GM18520 (cell line): ENCODE measurements around the gene KCNIP3.

ENCODE experiments used
- ATAC-seq: cut with Tn5 transposase; IDR thresholded peaks from one replicate; pipeline ENCODE4 v1.9.1; 2021; ENCODE audit not compliant: unreplicated experiment

Gene KCNIP3

GRCh38 chr2:95274291-95275150 is 22.6 kb upstream of the KCNIP3 start, which contains the start of gene PROM2:
PROM2 (plus strand) TSS chr2:95274449; CDS start chr2:95274586, 137 bp downstream.
- no peak for ATAC-seq

GRCh38 chr2:95275151-95275515 is 22.0 kb upstream of the KCNIP3 start:
- no peak for ATAC-seq

GRCh38 chr2:95275601-95276243 is 21.4 kb upstream of the KCNIP3 start:
- no peak for ATAC-seq

GRCh38 chr2:95276244-95276887 is 20.8 kb upstream of the KCNIP3 start:
- ATAC-seq, result no peak

- ATAC-seq, result no peak
These were observed 20.3 kb upstream of the KCNIP3 start for GRCh38 chr2:95276888-95277245.

- ATAC-seq, result no peak
These were observed 19.8 kb upstream of the KCNIP3 start for GRCh38 chr2:95277246-95277906.

GRCh38 chr2:95278051-95278471 is 19.1 kb upstream of the KCNIP3 start:
- ATAC-seq, result no peak

GRCh38 chr2:95278637-95279225 is 18.4 kb upstream of the KCNIP3 start:
- ATAC-seq, result no peak

GRCh38 chr2:95279435-95280035 is 17.6 kb upstream of the KCNIP3 start:
- no peak for ATAC-seq

- ATAC-seq, result no peak
These were observed 16.1 kb upstream of the KCNIP3 start for GRCh38 chr2:95281071-95281470.

GRCh38 chr2:95281786-95282185 is 15.4 kb upstream of the KCNIP3 start:
- no peak for ATAC-seq

- no peak for ATAC-seq
These were observed 14.7 kb upstream of the KCNIP3 start for GRCh38 chr2:95282458-95282857.

- no peak for ATAC-seq
These were observed 13.6 kb upstream of the KCNIP3 start for GRCh38 chr2:95283562-95283961.

GRCh38 chr2:95284886-95285541 is 12.1 kb upstream of the KCNIP3 start:
- no peak for ATAC-seq

GRCh38 chr2:95285542-95285932 is 11.6 kb upstream of the KCNIP3 start:
- no peak for ATAC-seq

GRCh38 chr2:95287336-95287735 is 9.8 kb upstream of the KCNIP3 start:
- no peak for ATAC-seq

GRCh38 chr2:95287806-95288205 is 9.3 kb upstream of the KCNIP3 start:
- no peak for ATAC-seq

- no peak for ATAC-seq
These were observed 7.9 kb upstream of the KCNIP3 start for GRCh38 chr2:95289253-95289652.

- no peak for ATAC-seq
These were observed 5.9 kb upstream of the KCNIP3 start for GRCh38 chr2:95291222-95291621.

GRCh38 chr2:95292623-95293260 is 4.4 kb upstream of the KCNIP3 start:
- ATAC-seq, result no peak
